Activated T-helper 9 cell treated with anti-CD3 and anti-CD28 coated beads, Interleukin-2, amount 50 U/mL, for 16 hours (primary cell): ENCODE data around the gene TLR4.

Source experiments
- DNase-seq: peaks from one replicate; pipeline ENCODE4 v3.0.0-alpha.2; 2020; ENCODE audit warnings: low read depth

Gene TLR4

DNA sequence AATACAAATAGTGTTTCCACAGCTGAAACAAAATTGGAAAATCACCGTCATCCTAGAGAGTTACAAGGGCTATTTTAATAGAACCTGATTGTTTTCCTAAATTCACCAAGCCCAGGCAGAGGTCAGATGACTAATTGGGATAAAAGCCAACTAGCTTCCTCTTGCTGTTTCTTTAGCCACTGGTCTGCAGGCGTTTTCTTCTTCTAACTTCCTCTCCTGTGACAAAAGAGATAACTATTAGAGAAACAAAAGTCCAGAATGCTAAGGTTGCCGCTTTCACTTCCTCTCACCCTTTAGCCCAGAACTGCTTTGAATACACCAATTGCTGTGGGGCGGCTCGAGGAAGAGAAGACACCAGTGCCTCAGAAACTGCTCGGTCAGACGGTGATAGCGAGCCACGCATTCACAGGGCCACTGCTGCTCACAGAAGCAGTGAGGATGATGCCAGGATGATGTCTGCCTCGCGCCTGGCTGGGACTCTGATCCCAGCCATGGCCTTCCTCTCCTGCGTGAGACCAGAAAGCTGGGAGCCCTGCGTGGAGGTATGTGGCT lies at the start of gene TLR4:
Gene TLR4 (plus strand): TSS at position 380 of the 552 bp plus-strand sequence. CDS start 70 bp downstream, at position 450.
- no peak for DNase-seq

DNA sequence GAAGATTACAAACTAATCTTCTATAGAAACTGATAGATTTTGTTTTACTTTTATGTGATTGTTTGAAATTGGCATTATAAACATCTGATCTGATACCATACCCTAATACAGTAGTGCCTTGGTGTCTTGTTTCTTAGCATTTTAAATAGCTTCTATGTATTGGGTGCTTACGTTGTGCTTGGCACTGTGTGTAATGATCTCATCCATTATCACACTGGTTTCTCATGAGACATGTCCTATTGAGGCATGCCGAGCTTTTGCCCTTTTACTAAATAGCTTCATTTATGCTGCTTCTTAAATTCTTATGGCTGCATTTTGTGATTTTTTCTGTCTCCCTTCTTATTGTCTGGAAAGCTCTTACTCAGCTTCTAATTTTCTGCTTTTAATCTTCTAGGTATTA lies 48.2 kb upstream of the TLR4 start:
- DNase-seq, result no peak

DNA sequence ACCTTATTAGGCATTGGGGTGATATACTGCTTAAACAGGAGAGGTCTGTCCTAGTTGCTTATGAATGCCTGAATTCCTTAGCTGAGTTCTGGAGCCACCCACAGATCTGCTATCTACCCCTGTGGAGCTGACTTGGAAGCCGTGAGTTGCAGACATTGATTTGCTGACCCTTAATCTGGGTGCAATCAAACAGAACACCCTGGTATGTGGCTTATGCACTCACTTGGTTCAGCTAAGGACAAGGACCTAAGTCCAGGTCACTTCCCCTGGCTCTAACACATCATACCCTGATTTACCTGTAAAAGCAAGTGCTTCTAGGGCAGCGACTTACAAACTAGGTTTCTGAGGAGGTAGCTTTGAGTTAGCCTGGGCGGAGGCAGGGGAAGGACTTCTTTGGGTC lies 41.6 kb upstream of the TLR4 start:
- DNase-seq, result no peak

- no peak for DNase-seq
Observed at GRCh38 chr9:117664419-117664818, 39.8 kb upstream of the TLR4 start.

DNA sequence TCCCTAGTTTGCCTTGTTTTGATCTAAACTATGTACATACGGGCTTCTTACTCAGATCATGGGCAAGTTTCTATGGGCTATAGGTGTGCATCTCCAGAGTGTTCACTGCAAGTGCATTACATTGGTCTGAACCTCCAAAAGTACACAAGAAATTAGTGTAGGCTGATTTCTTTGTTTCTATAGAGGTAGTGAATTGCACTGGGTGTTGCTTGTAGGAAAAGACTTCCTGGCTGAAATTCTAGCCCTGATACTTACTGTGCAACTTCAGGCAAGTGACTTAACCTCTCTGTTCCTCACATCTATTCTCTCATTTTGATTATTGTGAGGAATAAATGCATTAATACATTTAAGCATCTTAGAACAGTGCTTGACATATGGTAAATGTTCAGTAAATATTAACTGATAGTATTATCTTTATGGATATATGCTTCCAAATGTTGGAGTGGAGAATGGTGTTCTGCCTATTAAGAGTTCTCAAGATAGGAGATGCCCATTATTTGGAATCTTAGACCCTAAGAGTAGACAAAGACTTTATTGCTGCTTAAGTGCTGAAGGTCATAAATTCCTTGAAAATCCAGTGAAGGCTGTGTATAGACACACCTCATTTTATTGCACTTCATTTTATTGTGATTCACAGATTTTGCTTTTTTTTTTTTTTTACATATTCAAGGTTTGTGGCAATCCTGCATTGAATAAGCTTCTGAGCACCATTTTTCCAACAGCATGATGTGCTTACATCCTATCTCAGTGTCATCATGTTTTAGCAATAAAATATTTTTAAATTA lies 38.4 kb upstream of the TLR4 start:
- no peak for DNase-seq

- DNase-seq, result no peak
Observed at GRCh38 chr9:117671468-117671867, 32.7 kb upstream of the TLR4 start.

- DNase-seq, result no peak
Observed at GRCh38 chr9:117672369-117672768, 31.8 kb upstream of the TLR4 start.

DNA sequence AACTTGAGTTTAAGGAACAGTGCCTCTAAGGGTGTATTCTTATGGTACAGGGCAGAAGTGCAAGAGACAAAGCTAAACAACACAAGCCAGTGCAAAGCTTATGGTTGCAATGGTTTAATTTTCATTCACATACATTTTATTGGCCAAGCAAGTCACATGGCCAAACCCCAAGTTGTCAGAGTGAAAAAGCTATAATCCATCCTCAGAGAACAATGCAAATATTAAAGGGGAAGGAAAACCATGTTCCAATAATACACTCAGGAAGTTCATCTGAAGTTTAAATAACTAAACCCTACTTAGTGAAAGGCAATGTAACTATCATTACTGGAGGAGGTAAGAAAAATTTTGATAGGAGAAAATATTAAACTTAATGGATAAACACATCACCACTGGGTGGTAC lies 26.6 kb upstream of the TLR4 start:
- DNase-seq, result no peak

DNA sequence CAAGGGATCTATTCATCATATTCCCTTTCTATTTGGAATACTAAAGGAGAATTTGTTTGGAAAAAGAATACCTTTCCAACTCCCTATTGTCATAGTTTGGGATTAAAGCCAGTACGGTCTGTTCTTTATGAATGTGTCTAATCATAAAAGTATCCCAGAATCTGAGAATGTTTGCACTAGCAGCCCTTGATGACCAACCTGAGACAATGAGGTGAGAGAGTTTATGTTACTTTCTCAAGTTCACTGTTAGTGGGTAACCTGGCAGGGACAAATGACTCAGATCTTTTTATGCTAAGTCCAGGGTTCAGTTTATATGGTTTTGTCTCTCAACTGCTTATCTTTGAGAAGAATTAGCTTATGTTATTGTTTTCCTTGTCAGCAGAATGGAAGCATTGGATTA lies 25.3 kb upstream of the TLR4 start:
- DNase-seq, result no peak

DNA sequence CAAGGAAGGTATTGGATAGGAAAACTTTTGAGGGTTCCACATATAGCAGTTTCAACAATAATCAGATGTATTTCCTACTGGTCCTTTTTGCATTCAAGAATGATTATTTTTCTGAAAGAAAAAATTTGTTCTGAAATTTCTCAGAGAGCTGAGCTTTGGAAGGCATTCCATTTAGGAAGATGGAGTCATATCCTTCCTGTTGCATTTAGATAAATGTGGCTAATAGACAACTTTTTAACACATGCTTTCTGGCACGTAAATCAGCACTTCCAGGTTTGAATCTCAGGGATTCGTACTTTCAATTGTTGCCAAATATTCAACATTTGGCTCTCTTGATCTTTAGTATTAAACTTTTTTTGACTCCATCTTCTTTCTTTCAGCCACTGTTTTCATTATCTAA lies 24.8 kb upstream of the TLR4 start:
- no peak for DNase-seq

DNA sequence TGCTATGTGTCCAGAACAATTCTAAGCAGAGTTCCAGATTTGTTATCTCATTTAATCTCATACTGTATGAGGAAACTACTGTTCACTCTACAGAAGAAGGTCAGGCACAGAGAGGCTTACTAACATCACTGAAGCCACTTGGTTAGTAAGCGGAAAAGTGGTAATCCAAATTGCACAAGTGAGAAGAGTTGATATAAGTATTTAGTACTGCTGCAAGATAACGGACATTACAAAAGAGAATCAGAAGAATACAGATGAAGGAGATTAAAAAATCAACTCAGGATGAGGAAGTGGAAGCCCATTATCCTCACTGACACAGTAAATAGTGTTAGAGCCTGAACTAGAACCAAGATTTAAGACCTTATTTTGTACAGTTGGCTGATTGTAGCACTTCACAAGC lies 22.3 kb upstream of the TLR4 start:
- DNase-seq, result no peak

- no peak for DNase-seq
Observed at GRCh38 chr9:117682955-117683710, 21.1 kb upstream of the TLR4 start.

DNA sequence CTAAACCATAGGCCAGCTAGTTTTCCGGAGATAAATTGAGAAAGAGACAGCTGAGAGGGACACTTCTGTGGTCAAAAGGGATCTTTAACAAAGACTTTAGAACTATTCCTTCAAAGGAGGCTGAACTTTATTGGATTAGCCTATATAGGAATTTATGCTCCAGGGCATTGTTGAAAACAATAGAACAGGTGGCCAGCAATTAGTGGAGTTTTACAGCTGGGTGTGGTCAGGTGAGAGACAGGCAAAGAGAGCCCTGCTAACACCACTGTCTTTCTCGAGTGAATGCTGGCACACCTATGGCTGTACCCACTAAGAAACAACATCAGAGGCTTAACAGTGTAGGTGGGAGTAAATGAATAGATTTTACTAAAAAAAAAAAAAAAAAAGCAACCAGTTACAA lies 16.7 kb upstream of the TLR4 start:
- DNase-seq, result no peak

GRCh38 chr9:117691367-117691766 lies 12.8 kb upstream of the TLR4 start:
- no peak for DNase-seq

DNA sequence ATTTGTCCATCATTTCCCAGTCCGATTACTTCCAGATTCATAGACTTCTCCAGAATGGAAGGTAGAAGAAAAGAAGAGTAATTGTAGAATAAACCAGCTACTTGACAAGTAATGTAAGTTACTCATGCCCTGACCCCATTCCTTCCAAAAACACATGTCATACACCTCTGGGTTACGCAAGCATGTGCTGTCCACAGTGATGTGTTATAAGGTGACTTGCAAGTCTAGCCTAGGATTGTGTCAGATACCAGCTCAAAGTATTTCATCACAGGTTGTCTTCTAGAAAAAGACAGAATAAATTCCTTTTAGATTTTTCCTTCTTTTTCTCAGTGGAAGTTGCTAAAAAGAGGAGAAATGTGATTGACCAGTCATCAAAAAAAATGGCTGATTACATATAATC lies 8.0 kb upstream of the TLR4 start:
- DNase-seq, result no peak

- DNase-seq, result no peak
Observed at GRCh38 chr9:117697046-117697445, 7.2 kb upstream of the TLR4 start.

- no peak for DNase-seq
Observed at GRCh38 chr9:117703537-117703936, 666 bp upstream of the TLR4 start.

DNA sequence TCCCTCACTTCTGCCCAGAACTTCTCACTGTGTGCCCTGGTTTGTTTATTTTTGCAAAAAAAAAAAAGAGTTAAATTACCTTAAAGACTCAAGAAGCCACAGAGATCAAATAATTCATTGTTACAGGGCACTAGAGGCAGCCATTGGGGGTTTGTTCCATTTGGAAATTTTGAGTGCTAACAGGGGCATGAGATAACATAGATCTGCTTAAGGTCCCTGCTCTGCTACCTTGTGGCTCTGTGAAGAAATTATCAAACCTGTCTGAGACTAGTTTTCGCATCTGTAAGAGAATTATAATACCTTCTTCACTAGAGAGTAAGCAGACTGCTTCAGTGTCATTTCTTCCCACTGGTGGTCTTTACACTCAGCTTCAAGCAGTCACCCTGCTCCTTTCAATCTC lies 394 bp downstream of the TLR4 start:
- no peak for DNase-seq

DNA sequence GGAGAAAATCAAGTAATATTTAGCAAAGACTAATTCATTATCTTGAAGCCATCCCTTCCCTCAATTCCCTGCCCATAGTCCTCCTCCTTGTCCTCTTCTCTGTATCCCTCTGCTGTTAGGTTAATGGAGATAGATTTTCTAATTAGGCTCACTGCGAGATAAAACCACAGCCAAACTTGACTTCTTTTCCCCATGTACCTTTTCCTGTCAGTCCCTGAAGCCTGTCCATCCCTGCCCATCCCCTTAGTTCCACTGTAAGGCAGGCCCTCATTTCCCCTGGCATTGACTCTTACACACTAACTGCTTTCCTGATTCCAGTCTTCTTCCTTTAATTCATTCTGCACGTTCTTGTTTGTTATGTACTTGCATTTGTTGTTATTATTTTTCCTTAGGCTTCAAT lies 1.2 kb downstream of the TLR4 start:
- no peak for DNase-seq

- no peak for DNase-seq
Observed at GRCh38 chr9:117706421-117707116, 2.4 kb downstream of the TLR4 start.

- DNase-seq, result no peak
Observed at GRCh38 chr9:117707561-117707960, 3.4 kb downstream of the TLR4 start.

DNA sequence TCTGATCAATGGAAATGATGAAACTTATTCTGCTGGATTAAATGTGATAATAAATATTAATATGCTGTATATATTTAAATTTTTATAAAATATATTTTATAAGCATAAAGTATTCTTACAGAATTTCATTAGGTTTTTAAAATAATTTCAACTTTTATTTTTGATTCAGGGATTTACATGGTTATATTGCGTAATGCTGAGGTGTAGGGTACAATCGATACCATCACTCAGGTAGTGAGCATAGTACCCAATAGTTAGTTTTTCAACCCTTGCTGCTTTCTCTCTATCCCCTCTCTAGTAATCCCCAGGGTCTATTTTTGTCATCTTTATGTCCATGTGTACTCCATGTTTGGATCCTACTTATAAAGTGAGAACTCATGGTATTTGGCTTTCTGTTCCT lies 5.7 kb downstream of the TLR4 start:
- DNase-seq, result no peak

GRCh38 chr9:117714282-117714681 lies 10.1 kb downstream of the TLR4 start:
- no peak for DNase-seq
